Neuronal stem cell (in vitro differentiated cells): ENCODE data around the gene SLC22A31.

Experiments used
- DNase-seq: peaks from one replicate; pipeline ENCODE4 v3.0.0-alpha.2; 2013; ENCODE audit warnings: low spot score
- H2AFZ ChIP-seq: one replicate; pipeline ENCODE4 v1.6.1; 2013; ENCODE audit warnings: mild to moderate bottlenecking, low read length, inconsistent platforms
- H2AK5ac ChIP-seq: 2 replicates; pipeline ENCODE4 v1.6.1; 2013; ENCODE audit warnings: low read depth, mild to moderate bottlenecking, inconsistent platforms, low read length, moderate library complexity, mixed read lengths
- H2BK120ac ChIP-seq: 2 replicates; pipeline ENCODE4 v1.6.1; 2013; ENCODE audit warnings: low read depth, mild to moderate bottlenecking, inconsistent platforms, low read length, moderate library complexity, mixed read lengths
- H2BK12ac ChIP-seq: one replicate; pipeline ENCODE4 v1.6.1; 2013; ENCODE audit warnings: low read length, inconsistent platforms
- H2BK15ac ChIP-seq: 2 replicates; pipeline ENCODE4 v1.6.1; 2013; ENCODE audit warnings: mild to moderate bottlenecking, low read length, inconsistent platforms, mixed read lengths
- H2BK5ac ChIP-seq: one replicate; pipeline ENCODE4 v1.6.1; 2013; ENCODE audit warnings: inconsistent platforms, mild to moderate bottlenecking, low read length, moderate library complexity
- H3K14ac ChIP-seq: one replicate; pipeline ENCODE4 v1.6.1; 2013; ENCODE audit warnings: low read length, inconsistent platforms
- H3K18ac ChIP-seq: 2 replicates; pipeline ENCODE4 v1.6.1; 2013; ENCODE audit warnings: low read length, inconsistent platforms
- H3K23ac ChIP-seq: 2 replicates; pipeline ENCODE4 v1.6.1; 2013; ENCODE audit warnings: low read depth, mild to moderate bottlenecking, mixed read lengths, low read length, inconsistent platforms; ENCODE audit not compliant: poor library complexity
- H3K27ac ChIP-seq: replicated peaks from 3 replicates; pipeline ENCODE4 v1.5.1; 2013; ENCODE audit warnings: low read length, inconsistent platforms
- H3K27me3 ChIP-seq, 3 experiments: 2 replicates each; pipeline ENCODE4 v1.6.1; 2013; ENCODE audit warnings: low read length in 3 of 3, mild to moderate bottlenecking in 2 of 3, inconsistent platforms in 1 of 3, low read depth in 1 of 3, mixed read lengths in 1 of 3, moderate library complexity in 1 of 3; ENCODE audit not compliant: control insufficient read depth in 3 of 3, insufficient read depth in 3 of 3
- H3K36me3 ChIP-seq, 2 donors: replicated peaks in 1 of 2; 2 replicates each; pipeline ENCODE4 v1.6.1; 2013; ENCODE audit warnings: low read length in 2 of 2; ENCODE audit not compliant: control insufficient read depth in 2 of 2, insufficient read depth in 2 of 2
- H3K4ac ChIP-seq: 2 replicates; pipeline ENCODE4 v1.6.1; 2013; ENCODE audit warnings: inconsistent platforms, mild to moderate bottlenecking, low read length, moderate library complexity
- H3K4me1 ChIP-seq, 2 donors: 1 replicate in 1 of 2; 2 replicates in 1 of 2; pipeline ENCODE4 v1.6.1; 2013; ENCODE audit warnings: low read length in 2 of 2, low read depth in 1 of 2; ENCODE audit not compliant: control insufficient read depth in 2 of 2, insufficient read depth in 1 of 2
- H3K4me2 ChIP-seq: one replicate; pipeline ENCODE4 v1.6.1; 2013; ENCODE audit warnings: mild to moderate bottlenecking, low read length, inconsistent platforms; ENCODE audit not compliant: insufficient read depth, poor library complexity, severe bottlenecking
- H3K4me3 ChIP-seq, 2 donors: 2 replicates each; pipeline ENCODE4 v1.5.1; 2013; ENCODE audit warnings: low read length in 2 of 2, mild to moderate bottlenecking in 2 of 2, inconsistent platforms in 1 of 2, moderate library complexity in 1 of 2
- H3K79me1 ChIP-seq: one replicate; pipeline ENCODE4 v1.6.1; 2013; ENCODE audit warnings: low read depth, mild to moderate bottlenecking, inconsistent platforms, low read length, moderate library complexity
- H3K9ac ChIP-seq: one replicate; pipeline ENCODE4 v1.6.1; 2013; ENCODE audit warnings: mild to moderate bottlenecking, low read depth, low read length, inconsistent platforms; ENCODE audit not compliant: poor library complexity
- H3K9me3 ChIP-seq, 2 donors: replicated peaks in 1 of 2; 2 replicates each; pipeline versions ENCODE3 to v1.6.1; 2013; ENCODE audit warnings: low read length in 2 of 2, mild to moderate bottlenecking in 2 of 2, inconsistent platforms in 1 of 2, low read depth in 1 of 2, mixed read lengths in 1 of 2, moderate library complexity in 1 of 2; ENCODE audit not compliant: control insufficient read depth in 2 of 2, insufficient read depth in 1 of 2
- H4K8ac ChIP-seq: one replicate; pipeline ENCODE4 v1.6.1; 2013; ENCODE audit warnings: low read depth, mild to moderate bottlenecking, inconsistent platforms, low read length, moderate library complexity
- H4K91ac ChIP-seq: one replicate; pipeline ENCODE4 v1.6.1; 2013; ENCODE audit warnings: low read length, low read depth, mild to moderate bottlenecking, inconsistent platforms; ENCODE audit not compliant: poor library complexity
- whole genome bisulfite sequencing, 2 donors: extraction: QIAGEN DNeasy Blood & Tissue Kit; methylation state at CpG; one replicate each; pipeline ENCODE4 v1.1.7; 2013; ENCODE audit warnings: missing lambda C conversion rate in 2 of 2, mixed read lengths in 1 of 2; ENCODE audit not compliant: insufficient read length in 2 of 2, insufficient replicate concordance in 1 of 2; ENCODE audit errors: extremely low coverage in 2 of 2; 5-methylcytosine and 5-hydroxymethylcytosine counted together

SLC22A31 gene

GRCh38 chr16:89201439-89202377 lies 1.4 kb upstream of the SLC22A31 start:
- peak overlapping the region; percentile 84 for H3K9ac ChIP-seq
- peaks cover 2% of the 10 kb centered on the region for H3K79me1 ChIP-seq
- peaks cover 6 to 7% of the 10 kb centered on the region in 2 donors for H3K9me3 ChIP-seq
- H2BK120ac ChIP-seq: no peak overlapping the region
- peak overlapping the region; percentile 86 for H2AFZ ChIP-seq
- peak overlapping the region; percentile 83 for H3K18ac ChIP-seq
- H2BK12ac ChIP-seq: peak overlapping the region; percentile 58
- no peak overlapping the region for H3K4ac ChIP-seq
- peak overlapping the region; percentile 21 for H3K14ac ChIP-seq
- peak overlapping the region; percentile 3 for H4K8ac ChIP-seq
- peak overlapping the region; percentile 24 for H2BK5ac ChIP-seq
- H3K23ac ChIP-seq: no peak overlapping the region
- H2BK15ac ChIP-seq: no peak overlapping the region
- H4K91ac ChIP-seq: no peak overlapping the region
- H3K4me3 ChIP-seq: peak overlapping the region; percentile 46 to 84
- H3K27me3 ChIP-seq: peaks cover 15 to 56% (median 43%) of the 10 kb centered on the region in 3 experiments
- peak; percentile 84 for DNase-seq
- H3K27ac ChIP-seq: no peak overlapping the region
- no peaks in the 10 kb centered on the region for H3K36me3 ChIP-seq
- peak overlapping the region; percentile 80 for H3K4me2 ChIP-seq
- H2AK5ac ChIP-seq: no peak overlapping the region
- WGBS, 2 donors: no CpG with 5 or more reads among the region's 111 CpGs
- H3K4me1 ChIP-seq: peaks cover 3 to 22% of the 10 kb centered on the region in 2 donors

GRCh38 chr16:89200850-89201411 lies 594 bp upstream of the SLC22A31 start:
- no CpG with 5 or more reads among the region's 58 CpGs for WGBS, 2 donors

GRCh38 chr16:89199241-89200123 lies 855 bp downstream of the SLC22A31 start:
- Histone ChIP-seq H3K9me3 (peaks cover 6 to 7% of the 10 kb centered on the region in 2 donors), H2BK120ac (no peak overlapping the region), H3K4me1 (peaks cover 3 to 22% of the 10 kb centered on the region in 2 donors), H3K23ac (peak overlapping the region; percentile 91), H4K91ac (no peak overlapping the region), H3K9ac (peak overlapping the region; percentile 60), H2BK15ac (peak overlapping the region; percentile 58), H2BK5ac (peak overlapping the region; percentile 39), H3K18ac (peak overlapping the region; percentile 71), H2AFZ (peak overlapping the region; percentile 86), H3K4me3 (peak overlapping the region in 1 of 2 donors; percentile 46), H3K36me3 (no peaks in the 10 kb centered on the region), H3K4ac (peak overlapping the region; percentile 53), H4K8ac (no peak overlapping the region), H2BK12ac (peak overlapping the region; percentile 22), H3K4me2 (no peak overlapping the region), H3K79me1 (peaks cover 2% of the 10 kb centered on the region), H3K27me3 (peaks cover 15 to 61% (median 43%) of the 10 kb centered on the region in 3 experiments), H3K27ac (no peak overlapping the region), H2AK5ac (peak overlapping the region; percentile 97), H3K14ac (peak overlapping the region; percentile 56)
- WGBS, 2 donors: no CpG with 5 or more reads among the region's 22 CpGs
- no peak for DNase-seq

More at GRCh38 chr16:89200850-89201411, 594 bp upstream of the SLC22A31 start:
- Histone ChIP-seq H4K8ac (peak overlapping the region; percentile 3), H3K4me2 (peak overlapping the region; percentile 80), H3K79me1 (peaks cover 2% of the 10 kb centered on the region), H3K4me3 (peak overlapping the region; percentile 46 to 84), H2BK5ac (peak overlapping the region; percentile 53), H2AFZ (peak overlapping the region; percentile 86), H4K91ac (no peak overlapping the region), H3K4me1 (peaks cover 3 to 22% of the 10 kb centered on the region in 2 donors), H3K36me3 (no peaks in the 10 kb centered on the region), H3K4ac (no peak overlapping the region), H3K9me3 (peaks cover 6 to 7% of the 10 kb centered on the region in 2 donors), H3K27me3 (peaks cover 15 to 56% (median 43%) of the 10 kb centered on the region in 3 experiments), H3K18ac (peak overlapping the region; percentile 83), H3K23ac (peak overlapping the region; percentile 1), H3K9ac (peak overlapping the region; percentile 84), H2BK15ac (peak overlapping the region; percentile 3), H2AK5ac (no peak overlapping the region), H3K14ac (no peak overlapping the region), H2BK12ac (peak overlapping the region; percentile 58), H2BK120ac (no peak overlapping the region), H3K27ac (no peak overlapping the region)
- no peak for DNase-seq
